ENCODE measurements around the gene SETDB2. TPM values are rescaled to one million over a fixed set of nuclear protein-coding genes. Genes with fewer than 3 reads are reported as not detected.

Gene SETDB2
- total and polyA plus RNA-seq, 2 donors: 8.1 to 15.5 TPM

DNA sequence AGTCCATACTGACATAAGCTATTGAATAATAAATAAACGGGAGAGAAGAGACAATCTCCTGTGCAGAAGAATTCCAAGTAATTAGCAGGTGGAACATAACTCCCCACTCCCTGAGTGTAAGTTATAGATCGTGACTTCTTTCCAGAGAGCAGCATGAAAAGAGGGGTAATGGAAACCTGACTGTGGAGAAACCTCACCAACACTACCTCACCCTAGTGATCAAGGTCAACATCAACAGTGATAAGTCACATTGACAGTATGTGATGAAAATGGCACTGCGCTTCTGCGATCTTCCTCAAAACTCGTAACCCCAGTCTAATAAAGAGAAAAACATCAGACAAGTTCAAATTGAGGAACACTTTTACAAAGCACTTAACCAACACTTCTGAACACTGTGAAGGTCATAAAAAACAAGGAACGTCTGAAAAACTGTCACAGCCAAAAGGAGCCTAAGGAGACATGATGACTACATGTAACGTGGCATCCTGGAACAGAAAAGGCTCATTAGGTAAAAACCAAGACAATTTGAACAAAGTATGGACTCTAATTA lies 20.0 kb upstream of the SETDB2 start:
- no peaks in the 10 kb centered on the region for H3K36me3 ChIP-seq (ENCODE audit: control insufficient read depth in 2 of 2, insufficient read depth in 2 of 2, low read length in 1 of 2)
- DNase-seq (ENCODE audit: low read depth in 6 of 9, low spot score in 9 of 9): no peak
- WGBS: 90% methylated on average over 7 of the region's 7 CpGs
- no peak overlapping the region for H3K4me3 ChIP-seq (ENCODE audit: low read length in 2 of 2)
- H3K27ac ChIP-seq (ENCODE audit: low read depth in 1 of 2, low read length in 1 of 2): no peak overlapping the region
- H3K9me3 ChIP-seq (ENCODE audit: control insufficient read depth in 2 of 2, insufficient read depth in 1 of 2, low read length in 1 of 2): no peaks in the 10 kb centered on the region
- H3K4me1 ChIP-seq (ENCODE audit: control insufficient read depth in 2 of 2, insufficient read depth in 2 of 2, low read length in 2 of 2): no peaks in the 10 kb centered on the region
- no peaks in the 10 kb centered on the region for H3K27me3 ChIP-seq (ENCODE audit: control insufficient read depth in 2 of 2, insufficient read depth in 1 of 2, low read length in 1 of 2)

DNA sequence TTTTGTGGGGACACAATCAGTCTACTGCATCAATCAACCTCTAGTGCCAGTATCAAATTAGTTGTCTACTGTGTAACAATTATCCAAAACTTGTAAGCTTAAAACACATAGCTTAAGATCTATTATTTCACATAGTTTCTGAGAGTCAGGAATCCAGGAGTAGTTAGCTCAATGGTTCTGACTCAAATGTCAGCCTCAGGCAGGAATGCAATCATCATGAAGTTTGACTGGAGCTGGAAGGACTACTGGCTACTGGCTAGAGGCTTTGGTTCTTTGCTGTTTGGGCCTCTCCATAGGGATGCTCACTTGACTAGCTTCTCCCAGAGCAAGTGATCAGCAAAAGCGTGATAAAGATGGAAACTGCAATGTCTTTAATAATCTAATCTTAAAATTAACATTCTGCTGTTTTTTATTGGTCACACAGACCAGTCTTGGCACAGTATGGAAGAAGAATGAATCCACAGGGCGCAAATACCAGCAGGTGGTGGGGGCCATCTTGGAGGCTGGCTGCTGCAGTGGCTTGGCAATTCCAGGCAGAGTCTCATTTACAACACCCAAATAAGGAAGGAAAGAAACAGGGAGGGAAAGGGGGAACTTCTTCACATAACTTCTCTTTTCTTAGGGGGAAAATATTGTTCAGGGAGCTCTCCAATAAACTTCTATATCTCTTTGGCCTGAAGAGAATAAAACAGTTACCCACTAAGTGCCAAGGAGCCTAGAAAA lies 15.9 kb upstream of the SETDB2 start:
- WGBS: 100% methylated on average over 2 of the region's 2 CpGs

DNA sequence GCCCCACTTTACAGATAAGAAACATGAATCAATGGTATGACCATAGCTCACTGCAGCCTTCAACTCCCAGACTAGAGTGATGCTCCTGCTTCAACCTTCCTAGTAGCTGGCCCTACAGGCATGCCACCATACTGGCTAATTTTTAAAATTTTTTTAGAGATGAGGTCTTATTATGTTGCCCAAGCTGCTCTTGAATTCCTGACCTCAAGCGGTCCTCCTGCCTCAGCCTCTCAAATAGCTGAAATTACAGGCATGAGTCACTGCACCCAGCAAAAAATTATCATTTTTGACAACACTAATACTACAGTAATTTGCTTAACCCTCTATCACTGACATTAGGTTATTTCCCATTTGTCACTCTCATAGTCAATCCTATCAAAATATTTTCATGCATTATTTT lies 15.0 kb upstream of the SETDB2 start:
- no peaks in the 10 kb centered on the region for H3K36me3 ChIP-seq (ENCODE audit: control insufficient read depth in 2 of 2, insufficient read depth in 2 of 2, low read length in 1 of 2)
- H3K27me3 ChIP-seq (ENCODE audit: control insufficient read depth in 2 of 2, insufficient read depth in 1 of 2, low read length in 1 of 2): no peaks in the 10 kb centered on the region
- no peak for DNase-seq (ENCODE audit: low read depth in 6 of 9, low spot score in 9 of 9)
- H3K9me3 ChIP-seq (ENCODE audit: control insufficient read depth in 2 of 2, insufficient read depth in 1 of 2, low read length in 1 of 2): no peaks in the 10 kb centered on the region
- no peak overlapping the region for H3K4me3 ChIP-seq (ENCODE audit: low read length in 2 of 2)
- H3K4me1 ChIP-seq (ENCODE audit: control insufficient read depth in 2 of 2, insufficient read depth in 2 of 2, low read length in 2 of 2): no peaks in the 10 kb centered on the region
- H3K27ac ChIP-seq (ENCODE audit: low read depth in 1 of 2, low read length in 1 of 2): no peak overlapping the region
- WGBS: 100% methylated on average over 1 of the region's 1 CpG

More for the DNA sequence above, 15.9 kb upstream of the SETDB2 start:
- DNase-seq (ENCODE audit: low read depth in 6 of 9, low spot score in 9 of 9): no peak
- H3K27me3 ChIP-seq (ENCODE audit: control insufficient read depth in 2 of 2, insufficient read depth in 1 of 2, low read length in 1 of 2): no peaks in the 10 kb centered on the region
- H3K9me3 ChIP-seq (ENCODE audit: control insufficient read depth in 2 of 2, insufficient read depth in 1 of 2, low read length in 1 of 2): no peaks in the 10 kb centered on the region
- H3K27ac ChIP-seq (ENCODE audit: low read depth in 1 of 2, low read length in 1 of 2): no peak overlapping the region
- H3K36me3 ChIP-seq (ENCODE audit: control insufficient read depth in 2 of 2, insufficient read depth in 2 of 2, low read length in 1 of 2): no peaks in the 10 kb centered on the region
- no peak overlapping the region for H3K4me3 ChIP-seq (ENCODE audit: low read length in 2 of 2)
- H3K4me1 ChIP-seq (ENCODE audit: control insufficient read depth in 2 of 2, insufficient read depth in 2 of 2, low read length in 2 of 2): no peaks in the 10 kb centered on the region

DNA sequence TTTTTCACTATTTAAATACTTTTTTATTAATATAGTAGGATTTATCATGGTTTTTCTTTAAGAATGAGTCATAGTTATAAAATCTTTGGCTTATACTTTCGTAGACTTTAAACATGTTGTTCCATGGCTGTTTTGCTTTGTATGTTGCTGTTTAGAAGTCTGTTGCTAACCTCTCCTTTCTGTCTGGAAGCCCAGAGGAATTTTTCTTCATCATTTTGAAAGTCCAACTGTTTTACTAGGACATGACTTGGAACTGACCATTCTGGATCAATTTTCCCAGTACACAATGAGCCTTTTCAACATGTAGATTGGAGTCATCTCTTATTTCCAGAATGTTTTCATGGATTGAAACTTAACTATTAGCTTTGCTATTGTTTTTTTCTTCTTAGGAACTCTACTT lies 8.1 kb upstream of the SETDB2 start:
- Histone ChIP-seq H3K36me3 (ENCODE audit: control insufficient read depth in 2 of 2, insufficient read depth in 2 of 2, low read length in 1 of 2) (no peaks in the 10 kb centered on the region), H3K9me3 (ENCODE audit: control insufficient read depth in 2 of 2, insufficient read depth in 1 of 2, low read length in 1 of 2) (no peaks in the 10 kb centered on the region), H3K27me3 (ENCODE audit: control insufficient read depth in 2 of 2, insufficient read depth in 1 of 2, low read length in 1 of 2) (no peaks in the 10 kb centered on the region), H3K4me1 (ENCODE audit: control insufficient read depth in 2 of 2, insufficient read depth in 2 of 2, low read length in 2 of 2) (no peaks in the 10 kb centered on the region), H3K27ac (ENCODE audit: low read depth in 1 of 2, low read length in 1 of 2) (no peak overlapping the region), H3K4me3 (ENCODE audit: low read length in 2 of 2) (no peak overlapping the region)
- no peak for DNase-seq (ENCODE audit: low read depth in 6 of 9, low spot score in 9 of 9)
- WGBS: 95% methylated on average over 1 of the region's 1 CpG

DNA sequence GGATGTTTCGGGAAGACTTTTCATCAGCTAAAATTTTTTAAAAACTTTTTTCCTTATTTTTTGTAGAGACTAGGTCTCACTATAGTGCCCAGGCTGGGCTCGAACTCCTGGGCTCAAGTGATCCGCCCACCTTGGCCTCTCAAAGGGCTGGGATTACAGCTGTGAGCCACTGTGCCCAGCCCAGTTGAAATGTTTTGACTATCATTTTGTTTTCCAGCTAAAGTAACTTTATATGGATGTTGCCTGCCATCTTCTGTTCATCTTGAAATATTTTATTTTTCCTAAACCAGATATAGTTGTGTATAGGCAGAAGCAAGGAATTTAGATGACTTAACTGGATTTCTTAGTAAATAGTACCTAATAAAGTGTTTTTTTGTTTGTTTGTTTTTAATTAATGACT lies 7.2 kb upstream of the SETDB2 start:
- 83% methylated on average over 3 of the region's 3 CpGs for WGBS
- Histone ChIP-seq H3K27me3 (ENCODE audit: control insufficient read depth in 2 of 2, insufficient read depth in 1 of 2, low read length in 1 of 2) (no peaks in the 10 kb centered on the region), H3K27ac (ENCODE audit: low read depth in 1 of 2, low read length in 1 of 2) (no peak overlapping the region), H3K36me3 (ENCODE audit: control insufficient read depth in 2 of 2, insufficient read depth in 2 of 2, low read length in 1 of 2) (no peaks in the 10 kb centered on the region), H3K9me3 (ENCODE audit: control insufficient read depth in 2 of 2, insufficient read depth in 1 of 2, low read length in 1 of 2) (no peaks in the 10 kb centered on the region), H3K4me3 (ENCODE audit: low read length in 2 of 2) (no peak overlapping the region), H3K4me1 (ENCODE audit: control insufficient read depth in 2 of 2, insufficient read depth in 2 of 2, low read length in 2 of 2) (no peaks in the 10 kb centered on the region)
- DNase-seq (ENCODE audit: low read depth in 6 of 9, low spot score in 9 of 9): no peak

DNA sequence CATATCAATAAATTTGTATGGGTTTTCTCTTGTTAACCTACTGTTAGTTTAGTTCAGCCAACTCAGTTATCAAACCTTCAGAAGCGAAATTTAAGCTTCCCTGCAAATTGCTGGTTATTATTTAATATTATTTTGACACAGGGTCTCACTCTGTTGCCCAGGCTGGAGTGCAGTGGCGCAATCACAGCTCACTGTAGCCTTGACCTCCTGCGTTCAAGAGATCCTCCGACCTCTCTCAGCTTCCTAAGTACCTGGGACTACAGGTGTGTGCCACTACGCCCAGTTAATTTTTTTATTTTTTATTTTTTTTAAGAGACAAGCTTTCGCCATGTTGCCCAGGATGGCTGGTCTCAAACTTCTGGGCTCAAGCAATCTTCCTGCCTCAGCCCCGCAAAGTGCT lies 6.4 kb upstream of the SETDB2 start:
- no peaks in the 10 kb centered on the region for H3K27me3 ChIP-seq (ENCODE audit: control insufficient read depth in 2 of 2, insufficient read depth in 1 of 2, low read length in 1 of 2)
- no peak overlapping the region for H3K27ac ChIP-seq (ENCODE audit: low read depth in 1 of 2, low read length in 1 of 2)
- H3K4me1 ChIP-seq (ENCODE audit: control insufficient read depth in 2 of 2, insufficient read depth in 2 of 2, low read length in 2 of 2): no peaks in the 10 kb centered on the region
- no peaks in the 10 kb centered on the region for H3K36me3 ChIP-seq (ENCODE audit: control insufficient read depth in 2 of 2, insufficient read depth in 2 of 2, low read length in 1 of 2)
- H3K4me3 ChIP-seq (ENCODE audit: low read length in 2 of 2): no peak overlapping the region
- WGBS: 98% methylated on average over 7 of the region's 7 CpGs
- no peaks in the 10 kb centered on the region for H3K9me3 ChIP-seq (ENCODE audit: control insufficient read depth in 2 of 2, insufficient read depth in 1 of 2, low read length in 1 of 2)
- DNase-seq (ENCODE audit: low read depth in 6 of 9, low spot score in 9 of 9): no peak

DNA sequence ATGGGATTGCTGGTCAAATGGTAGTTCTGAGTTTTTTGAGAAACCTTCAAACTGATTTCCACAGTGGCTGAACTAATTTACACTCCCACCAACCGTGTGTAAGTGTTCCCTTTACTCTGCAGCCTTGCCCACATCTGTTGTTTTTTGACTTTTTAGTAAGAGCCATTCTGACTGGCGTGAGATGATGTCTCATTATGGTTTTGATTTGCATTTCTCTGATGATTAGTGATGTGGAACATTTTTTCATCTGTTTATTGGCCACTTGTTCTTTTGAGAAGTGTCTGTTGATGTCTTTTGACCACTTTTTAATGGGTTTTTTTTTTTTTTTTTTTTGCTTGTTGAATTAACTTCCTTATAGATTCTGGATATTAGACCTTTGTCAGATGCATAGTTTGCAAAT lies 4.5 kb upstream of the SETDB2 start:
- peaks cover 2 to 8% of the 10 kb centered on the region in 2 donors for H3K4me1 ChIP-seq (ENCODE audit: control insufficient read depth in 2 of 2, insufficient read depth in 2 of 2, low read length in 2 of 2)
- no peaks in the 10 kb centered on the region for H3K9me3 ChIP-seq (ENCODE audit: control insufficient read depth in 2 of 2, insufficient read depth in 1 of 2, low read length in 1 of 2)
- no peak overlapping the region for H3K4me3 ChIP-seq (ENCODE audit: low read length in 2 of 2)
- no peaks in the 10 kb centered on the region for H3K27me3 ChIP-seq (ENCODE audit: control insufficient read depth in 2 of 2, insufficient read depth in 1 of 2, low read length in 1 of 2)
- DNase-seq (ENCODE audit: low read depth in 6 of 9, low spot score in 9 of 9): no peak
- H3K27ac ChIP-seq (ENCODE audit: low read depth in 1 of 2, low read length in 1 of 2): no peak overlapping the region
- H3K36me3 ChIP-seq (ENCODE audit: control insufficient read depth in 2 of 2, insufficient read depth in 2 of 2, low read length in 1 of 2): no peaks in the 10 kb centered on the region
- 94% methylated on average over 2 of the region's 2 CpGs for WGBS

DNA sequence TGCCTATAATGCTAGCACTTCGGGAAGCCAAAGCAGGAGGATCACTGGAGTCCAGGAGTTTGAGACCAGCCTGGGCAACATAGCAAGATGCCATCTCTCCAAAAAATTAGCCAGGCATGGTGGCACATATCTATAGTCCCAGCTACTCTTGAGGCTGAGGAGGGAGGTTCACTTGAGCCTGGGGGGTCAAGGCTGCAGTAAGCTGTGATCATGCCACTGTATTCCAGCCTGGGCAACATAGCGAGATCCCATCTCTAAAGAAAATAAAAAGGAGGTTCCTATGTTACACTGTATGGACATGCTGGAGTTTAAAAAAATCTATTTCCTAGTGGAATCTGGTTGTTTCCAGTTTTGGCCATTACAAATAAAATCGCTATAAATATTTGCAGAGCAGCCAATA lies 2.8 kb upstream of the SETDB2 start:
- no peaks in the 10 kb centered on the region for H3K36me3 ChIP-seq (ENCODE audit: control insufficient read depth in 2 of 2, insufficient read depth in 2 of 2, low read length in 1 of 2)
- H3K9me3 ChIP-seq (ENCODE audit: control insufficient read depth in 2 of 2, insufficient read depth in 1 of 2, low read length in 1 of 2): no peaks in the 10 kb centered on the region
- H3K4me3 ChIP-seq (ENCODE audit: low read length in 2 of 2): no peak overlapping the region
- DNase-seq (ENCODE audit: low read depth in 6 of 9, low spot score in 9 of 9): no peak
- no peak overlapping the region for H3K27ac ChIP-seq (ENCODE audit: low read depth in 1 of 2, low read length in 1 of 2)
- peaks cover 7 to 8% of the 10 kb centered on the region in 2 donors for H3K4me1 ChIP-seq (ENCODE audit: control insufficient read depth in 2 of 2, insufficient read depth in 2 of 2, low read length in 2 of 2)
- 97% methylated on average over 3 of the region's 3 CpGs for WGBS
- H3K27me3 ChIP-seq (ENCODE audit: control insufficient read depth in 2 of 2, insufficient read depth in 1 of 2, low read length in 1 of 2): no peaks in the 10 kb centered on the region

DNA sequence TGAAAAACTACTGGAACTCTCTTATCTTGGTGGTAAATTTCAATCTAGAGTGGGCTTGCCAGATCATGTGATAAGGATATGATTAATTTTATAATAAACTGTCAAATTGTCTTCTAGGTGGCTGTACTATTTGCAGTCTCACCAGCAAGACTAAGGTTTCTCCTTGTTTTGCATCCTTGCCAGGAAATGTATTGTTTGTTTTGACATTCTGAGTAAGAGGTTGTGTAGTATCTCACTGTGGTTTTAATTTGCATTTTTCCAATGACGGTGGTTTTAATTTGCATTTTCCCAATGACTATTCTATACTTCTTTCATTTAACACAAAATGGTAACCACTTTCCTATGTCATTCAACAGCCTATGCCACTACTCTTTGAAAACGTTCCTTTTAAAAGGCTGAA lies 2.2 kb upstream of the SETDB2 start:
- 96% methylated on average over 2 of the region's 2 CpGs for WGBS
- H3K27me3 ChIP-seq (ENCODE audit: control insufficient read depth in 2 of 2, insufficient read depth in 1 of 2, low read length in 1 of 2): no peaks in the 10 kb centered on the region
- peaks cover 7 to 8% of the 10 kb centered on the region in 2 donors for H3K4me1 ChIP-seq (ENCODE audit: control insufficient read depth in 2 of 2, insufficient read depth in 2 of 2, low read length in 2 of 2)
- no peak for DNase-seq (ENCODE audit: low read depth in 6 of 9, low spot score in 9 of 9)
- H3K9me3 ChIP-seq (ENCODE audit: control insufficient read depth in 2 of 2, insufficient read depth in 1 of 2, low read length in 1 of 2): no peaks in the 10 kb centered on the region
- H3K36me3 ChIP-seq (ENCODE audit: control insufficient read depth in 2 of 2, insufficient read depth in 2 of 2, low read length in 1 of 2): no peaks in the 10 kb centered on the region
- no peak overlapping the region for H3K27ac ChIP-seq (ENCODE audit: low read depth in 1 of 2, low read length in 1 of 2)
- H3K4me3 ChIP-seq (ENCODE audit: low read length in 2 of 2): no peak overlapping the region
